ENCODE data around the gene GPR149.
"Not testable (repeated sequence)": the region's sequence is repeated elsewhere in the genome, so short reads cannot be mapped to it uniquely, and the experiment has no call there.

Gene GPR149, protein sequence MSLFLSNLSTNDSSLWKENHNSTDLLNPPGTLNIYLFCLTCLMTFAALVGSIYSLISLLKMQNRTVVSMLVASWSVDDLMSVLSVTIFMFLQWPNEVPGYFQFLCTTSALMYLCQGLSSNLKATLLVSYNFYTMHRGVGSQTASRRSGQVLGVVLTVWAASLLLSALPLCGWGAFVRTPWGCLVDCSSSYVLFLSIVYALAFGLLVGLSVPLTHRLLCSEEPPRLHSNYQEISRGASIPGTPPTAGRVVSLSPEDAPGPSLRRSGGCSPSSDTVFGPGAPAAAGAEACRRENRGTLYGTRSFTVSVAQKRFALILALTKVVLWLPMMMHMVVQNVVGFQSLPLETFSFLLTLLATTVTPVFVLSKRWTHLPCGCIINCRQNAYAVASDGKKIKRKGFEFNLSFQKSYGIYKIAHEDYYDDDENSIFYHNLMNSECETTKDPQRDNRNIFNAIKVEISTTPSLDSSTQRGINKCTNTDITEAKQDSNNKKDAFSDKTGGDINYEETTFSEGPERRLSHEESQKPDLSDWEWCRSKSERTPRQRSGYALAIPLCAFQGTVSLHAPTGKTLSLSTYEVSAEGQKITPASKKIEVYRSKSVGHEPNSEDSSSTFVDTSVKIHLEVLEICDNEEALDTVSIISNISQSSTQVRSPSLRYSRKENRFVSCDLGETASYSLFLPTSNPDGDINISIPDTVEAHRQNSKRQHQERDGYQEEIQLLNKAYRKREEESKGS

DNA sequence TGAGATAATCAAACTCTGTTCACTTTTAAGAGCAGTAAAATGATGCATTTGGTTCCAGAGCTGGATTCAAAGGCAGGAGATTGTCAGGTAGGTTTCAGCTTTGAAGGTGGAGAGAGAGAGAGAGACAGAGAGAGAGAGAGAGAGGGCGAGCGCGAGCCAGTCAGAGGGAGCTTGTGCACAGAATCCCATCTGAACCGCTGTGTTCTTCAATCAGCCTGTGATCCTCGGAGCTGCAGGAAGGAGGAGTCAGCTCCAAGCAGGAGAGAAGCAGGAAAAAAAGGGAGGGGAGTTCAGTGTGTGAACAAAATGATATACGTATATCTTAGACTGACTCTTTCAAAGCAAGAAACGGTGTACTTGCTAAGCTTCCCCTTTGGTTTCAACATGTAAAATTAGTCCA lies at the start of gene GPR149:
TSS of gene GPR149 (minus strand) at position 177 of the 400 bp plus-strand sequence. CDS start 575 bp downstream, outside the sequence.
- DNase-seq, result no peak

GRCh38 chr3:154473769-154474168 lies 43.8 kb upstream of the GPR149 start:
- DNase-seq, result no peak

DNA sequence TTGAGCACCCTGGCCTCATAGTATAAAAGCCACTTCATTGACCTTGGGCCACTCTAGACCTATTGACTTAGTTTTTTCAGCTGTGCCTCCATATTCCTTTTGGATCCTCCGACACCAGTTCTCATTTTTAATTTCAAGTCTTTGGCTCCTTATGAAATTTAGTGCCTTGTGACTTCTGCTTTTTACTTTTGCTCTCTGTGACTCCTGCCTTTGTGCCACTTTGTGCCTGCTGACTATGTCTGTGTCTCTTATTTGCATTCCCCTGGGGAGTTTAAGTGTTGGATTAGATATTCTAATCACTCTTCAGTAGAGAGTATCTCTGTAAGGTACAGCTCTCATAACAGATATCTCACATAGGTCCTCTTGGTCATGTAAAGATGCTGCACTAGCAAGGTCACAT lies 39.6 kb upstream of the GPR149 start:
- no peak for DNase-seq

- DNase-seq, result no peak
These were observed 34.6 kb upstream of the GPR149 start for GRCh38 chr3:154464440-154465190.

DNA sequence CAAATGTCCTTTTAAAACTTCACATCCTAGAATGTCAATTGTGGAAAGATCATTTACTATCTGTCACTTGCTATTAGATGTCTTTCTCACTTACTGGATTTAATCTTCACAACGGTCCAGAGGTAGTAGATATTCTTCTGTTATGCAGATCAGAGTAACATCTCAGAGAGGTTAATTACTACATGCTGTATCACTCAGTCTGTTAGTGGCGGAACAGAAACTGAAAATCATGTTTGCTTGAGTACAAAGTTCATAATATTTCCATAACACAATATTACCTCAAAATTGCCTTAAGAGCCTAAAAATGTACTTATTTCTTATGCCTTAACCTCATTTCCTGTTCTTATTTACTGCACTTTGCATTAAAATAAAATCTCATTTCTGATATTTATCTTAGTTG lies 28.6 kb upstream of the GPR149 start:
- DNase-seq, result no peak

DNA sequence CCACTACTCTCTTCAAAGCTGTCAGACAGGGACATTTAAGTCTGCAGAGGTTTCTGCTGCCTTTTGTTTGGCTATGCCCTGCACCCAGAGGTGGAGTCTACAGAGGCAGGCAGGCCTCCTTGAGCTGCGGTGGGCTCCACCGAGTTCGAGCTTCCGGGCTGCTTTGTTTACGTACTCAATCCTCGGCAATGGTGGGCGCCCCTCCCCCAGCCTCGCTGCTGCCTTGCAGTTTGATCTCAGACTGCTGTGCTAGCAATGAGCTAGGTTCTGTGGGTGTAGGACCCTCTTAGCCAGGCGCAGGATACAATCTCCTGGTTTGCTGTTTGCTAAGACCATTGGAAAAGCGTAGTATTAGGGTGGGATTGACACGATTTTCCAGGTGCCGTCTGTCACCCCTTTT lies 9.1 kb upstream of the GPR149 start:
- not testable (repeated sequence) for DNase-seq

DNA sequence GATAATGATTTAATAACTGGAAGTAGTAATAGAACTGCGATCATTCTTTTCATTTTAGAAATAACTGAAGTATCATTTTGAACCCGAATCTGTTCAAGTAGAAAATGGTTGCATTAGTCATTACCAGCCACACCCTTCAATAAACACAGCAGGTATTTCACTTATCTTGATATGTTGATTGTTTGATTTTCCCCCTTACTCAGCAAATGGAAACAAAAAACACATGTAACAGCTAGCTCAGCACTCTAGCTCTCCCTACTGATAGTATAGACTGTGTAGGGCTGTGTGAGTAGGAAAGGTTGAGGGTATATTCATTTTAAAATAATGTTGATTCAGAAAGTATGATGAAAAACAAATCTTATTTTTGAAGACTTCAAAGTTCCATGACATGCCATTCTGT lies 1.1 kb upstream of the GPR149 start:
- no peak for DNase-seq

- DNase-seq, result no peak
These were observed 1.4 kb downstream of the GPR149 start for GRCh38 chr3:154428286-154429206.

GRCh38 chr3:154427685-154428285 lies 2.2 kb downstream of the GPR149 start:
- no peak for DNase-seq

GRCh38 chr3:154422694-154423093 lies 7.3 kb downstream of the GPR149 start:
- DNase-seq, result no peak

GRCh38 chr3:154421083-154421482 lies 8.9 kb downstream of the GPR149 start:
- no peak for DNase-seq

DNA sequence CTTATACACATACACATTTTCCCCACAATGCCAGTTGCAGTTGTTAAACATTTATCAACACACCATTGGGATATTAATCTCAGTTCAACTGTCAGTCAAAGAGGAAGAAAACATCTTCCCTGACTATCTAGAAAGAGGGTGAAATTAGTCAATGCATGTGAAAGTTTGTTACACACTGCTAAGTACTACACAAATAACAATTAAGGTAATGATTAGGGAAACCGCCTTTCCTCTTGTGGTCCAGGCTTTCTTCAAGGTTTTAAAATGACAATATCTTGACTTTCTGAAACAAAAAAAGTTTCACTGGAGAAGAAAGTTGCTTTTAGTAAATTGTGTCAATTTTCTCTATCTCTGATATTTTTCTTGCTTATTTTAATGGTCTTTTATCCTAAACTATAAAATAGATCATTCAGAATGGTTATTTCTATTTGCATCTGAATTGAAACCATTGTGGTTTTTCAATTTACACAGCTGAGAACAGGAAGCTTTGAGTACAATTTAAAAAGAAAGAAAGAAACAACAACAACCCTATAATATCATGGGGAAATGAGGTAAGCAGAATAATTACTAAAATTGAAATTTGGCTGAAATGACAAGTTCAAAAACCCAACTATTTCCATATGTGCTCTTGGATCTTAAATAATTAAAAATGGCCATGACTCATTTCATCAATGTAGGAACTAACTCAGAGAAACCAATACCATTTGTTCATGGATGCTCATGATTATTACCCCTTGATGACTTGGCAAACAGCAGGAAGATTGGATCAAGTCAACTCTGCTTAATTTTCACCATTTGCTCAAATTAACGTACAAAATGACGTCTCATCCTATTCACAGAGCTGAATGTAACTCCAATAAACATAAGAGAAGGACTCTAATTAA lies 31.7 kb downstream of the GPR149 start:
- no peak for DNase-seq

DNA sequence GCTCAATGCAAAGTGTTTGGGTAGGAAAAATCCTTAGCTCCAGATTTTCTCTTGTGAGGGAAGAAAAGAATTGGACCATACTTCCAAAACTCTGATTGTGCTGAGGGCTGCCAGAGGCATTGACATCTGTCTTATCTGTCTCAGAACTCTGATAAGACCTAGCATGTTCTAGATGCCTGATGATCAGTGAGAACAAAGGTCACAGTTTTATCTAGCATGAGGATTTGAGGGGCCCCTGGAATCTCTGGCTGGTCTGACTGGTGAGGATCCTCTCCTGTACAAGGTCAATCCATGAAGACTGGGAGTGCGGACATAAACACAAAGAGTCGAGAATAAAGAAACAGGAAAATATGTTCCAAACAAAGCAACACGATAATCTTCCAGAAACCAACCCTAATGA lies 40.1 kb downstream of the GPR149 start:
- no peak for DNase-seq

DNA sequence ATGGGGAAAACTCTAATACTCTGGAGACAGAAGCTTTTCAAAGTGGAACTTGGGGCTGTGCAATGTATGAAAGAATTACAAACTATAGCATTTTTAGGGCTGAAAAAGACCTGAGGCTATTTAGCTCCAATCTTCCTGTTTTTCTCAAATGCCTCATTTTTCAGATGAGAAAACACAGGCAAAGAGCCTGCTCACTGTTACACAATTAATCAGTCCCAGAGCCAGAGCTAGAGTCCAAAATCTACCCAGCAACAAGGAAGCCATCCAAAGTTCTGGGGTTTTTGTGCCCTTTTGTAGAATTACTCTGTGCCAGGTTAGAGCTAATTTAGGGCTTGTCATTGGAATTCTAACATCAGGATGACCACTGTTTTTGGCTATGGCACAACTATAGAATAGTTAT lies 45.5 kb downstream of the GPR149 start:
- DNase-seq, result no peak

GRCh38 chr3:154378311-154378710 lies 51.7 kb downstream of the GPR149 start:
- DNase-seq, result no peak

- DNase-seq, result no peak
These were observed 62.8 kb downstream of the GPR149 start for GRCh38 chr3:154367221-154367620.

- DNase-seq, result no peak
These were observed 65.1 kb downstream of the GPR149 start for GRCh38 chr3:154364849-154365248.

DNA sequence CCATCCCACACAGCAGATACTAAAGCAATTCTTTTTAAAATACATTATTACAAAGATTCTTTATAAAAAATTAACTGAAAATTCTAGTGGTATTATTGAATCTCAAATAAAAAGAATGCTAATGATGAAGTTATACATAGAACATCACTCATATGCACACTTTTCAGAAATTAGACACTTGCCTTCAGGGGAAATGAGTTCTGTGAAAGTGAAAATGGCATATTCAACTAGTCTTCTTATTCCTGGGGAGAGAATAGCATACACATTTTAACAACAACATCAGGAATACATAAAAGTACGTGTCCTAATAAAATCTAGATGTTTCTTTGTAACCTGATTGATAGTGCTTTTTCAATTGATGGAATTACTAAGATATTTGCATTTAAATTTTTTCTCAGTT lies 68.9 kb downstream of the GPR149 start:
- DNase-seq, result no peak

- DNase-seq, result no peak
These were observed 74.0 kb downstream of the GPR149 start for GRCh38 chr3:154356009-154356408.

DNA sequence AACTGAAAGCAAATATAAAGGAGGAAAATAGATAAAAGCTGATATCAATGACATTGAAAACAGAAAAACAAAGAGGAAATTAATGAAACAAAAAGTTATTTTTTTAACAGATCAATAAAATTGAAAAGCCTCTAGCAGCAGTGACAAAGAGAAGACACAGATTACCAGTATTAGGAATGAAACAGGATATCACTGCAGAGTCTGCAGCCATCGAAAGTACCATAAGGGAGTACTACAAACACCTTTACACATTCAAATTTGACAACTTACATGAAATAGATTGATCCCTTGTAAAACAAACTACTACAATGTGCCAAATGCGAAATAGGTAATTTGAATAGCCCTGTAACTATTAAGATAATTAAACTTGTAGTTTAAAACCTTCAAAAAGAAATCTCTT lies 80.8 kb downstream of the GPR149 start:
- no peak for DNase-seq

Measured in activated CD8-positive, alpha-beta memory T cell treated with anti-CD3 and anti-CD28 coated beads, Interleukin-2, amount 50 U/mL, for 48 hours (primary cell).